HepG2 (cell line): ENCODE measurements around the gene NME9. TPM values are rescaled to one million over a fixed set of nuclear protein-coding genes. Genes with fewer than 3 reads are reported as not detected.

ENCODE experiments used
- CREB1 ChIP-seq, 2 experiments: fragments of 450-650 bp in 1 of 2; IDR thresholded peaks; 2 replicates each; pipeline ENCODE4 v1.6.1; 2016 to 2017; ENCODE audit warnings: control low read depth in 1 of 2, mild to moderate bottlenecking in 1 of 2, missing compliant biosample characterization in 1 of 2, missing genetic modification characterization in 1 of 2
- HDAC2 ChIP-seq: sonication (generic); formaldehyde crosslinking; IDR thresholded peaks from 2 replicates; pipeline ENCODE4 v1.4.0; 2020; ENCODE audit warnings: missing genetic modification reagents
- KMT2A ChIP-seq: sonication (generic); formaldehyde crosslinking; IDR thresholded peaks from 2 replicates; pipeline ENCODE4 v1.4.0; 2020; ENCODE audit warnings: missing genetic modification reagents
- MAF1 ChIP-seq: sonication (generic); formaldehyde crosslinking; IDR thresholded peaks from 2 replicates; pipeline ENCODE4 v1.5.0; 2020; ENCODE audit warnings: missing genetic modification reagents, borderline replicate concordance
- NFIC ChIP-seq: IDR thresholded peaks from 2 replicates; pipeline ENCODE4 v1.6.1; 2012; ENCODE audit warnings: mild to moderate bottlenecking, low read length, inconsistent platforms
- NFKB2 ChIP-seq: sonication (generic); formaldehyde crosslinking; IDR thresholded peaks from 2 replicates; pipeline ENCODE4 v1.4.0; 2020; ENCODE audit warnings: missing genetic modification reagents, borderline replicate concordance
- NONO ChIP-seq, 2 experiments: fragments of 450-650 bp in 1 of 2; sonication (generic) in 1 of 2; formaldehyde crosslinking in 1 of 2; IDR thresholded peaks in 1 of 2; conservative IDR thresholded peaks in 1 of 2; 2 replicates each; pipeline versions ENCODE4 v1.6.1 to v1.8.0; 2017 to 2022; ENCODE audit warnings: mild to moderate bottlenecking in 1 of 2, missing genetic modification reagents in 1 of 2, moderate library complexity in 1 of 2
- RAD21 ChIP-seq: fragments of 450-650 bp; formaldehyde crosslinking; IDR thresholded peaks from 2 replicates; pipeline ENCODE4 v1.5.0; 2020; ENCODE audit warnings: mild to moderate bottlenecking
- SP1 ChIP-seq, 2 experiments: fragments of 450-650 bp in 1 of 2; sonication (generic) in 1 of 2; formaldehyde crosslinking in 1 of 2; IDR thresholded peaks; 2 replicates each; pipeline versions ENCODE4 v1.4.0 to v1.6.1; 2016 to 2020; ENCODE audit warnings: missing genetic modification reagents in 1 of 2
- SRF ChIP-seq: IDR thresholded peaks from 2 replicates; pipeline ENCODE4 v1.6.1; 2011; ENCODE audit warnings: mild to moderate bottlenecking, low read depth, low read length, moderate library complexity
- ZFP1 ChIP-seq: IDR thresholded peaks from 2 replicates; pipeline ENCODE4 v1.6.1; 2016
- ZFP36L1 ChIP-seq: sonication (generic); formaldehyde crosslinking; IDR thresholded peaks from 2 replicates; pipeline ENCODE4 v1.8.0; 2022; ENCODE audit warnings: mild to moderate bottlenecking, missing genetic modification reagents, moderate library complexity
- ZNF326 ChIP-seq: sonication (generic); formaldehyde crosslinking; IDR thresholded peaks from 2 replicates; pipeline ENCODE4 v1.4.0; 2020; ENCODE audit warnings: missing genetic modification reagents, borderline replicate concordance
- ZNF329 ChIP-seq: sonication (generic); formaldehyde crosslinking; IDR thresholded peaks from 2 replicates; pipeline ENCODE4 v1.9.0; 2021; ENCODE audit warnings: low read depth, mild to moderate bottlenecking, missing genetic modification reagents
- ZNF678 ChIP-seq: sonication (generic); formaldehyde crosslinking; IDR thresholded peaks from 2 replicates; pipeline ENCODE4 v1.4.0; 2020; ENCODE audit warnings: mild to moderate bottlenecking, missing genetic modification reagents
- ZNF790 ChIP-seq: sonication (generic); formaldehyde crosslinking; IDR thresholded peaks from 2 replicates; pipeline ENCODE4 v1.8.0; 2022; ENCODE audit warnings: missing genetic modification reagents, mild to moderate bottlenecking, borderline replicate concordance
- ZSCAN20 ChIP-seq: sonication (generic); formaldehyde crosslinking; IDR thresholded peaks from 2 replicates; pipeline ENCODE4 v1.4.0; 2020; ENCODE audit warnings: missing genetic modification reagents, mild to moderate bottlenecking, borderline replicate concordance
- polyA plus RNA-seq, 8 experiments: library from polyadenylated mRNA; depleted of rRNA in 3 of 8; stranded (reverse) in 7 of 8; unstranded in 1 of 8; fragments of >200 nt; fragmentation: Illumina TruSeq in 4 of 8; extraction: Trizol in 4 of 8; gene quantifications; 2 replicates each; pipeline versions ENCODE4 v1.2.1 to v1.2.3, GENCODE V29; 2011 to 2016; ENCODE audit warnings: low read depth in 4 of 8, missing spikeins in 1 of 8, mixed read lengths in 1 of 8; ENCODE audit not compliant: insufficient read depth in 1 of 8
- total RNA-seq, 5 experiments: library from RNA; depleted of rRNA; stranded (reverse); fragments of >200 nt; fragmentation: Illumina TruSeq; extraction: Trizol; gene quantifications; 2 replicates each; pipeline ENCODE4 v1.2.3, GENCODE V29; 2016; ENCODE audit warnings: low read depth in 1 of 5
- TF ChIP-seq, protein P1 (sequence below): sonication (generic); formaldehyde crosslinking; IDR thresholded peaks from 2 replicates; pipeline ENCODE4 v1.5.0; 2020; ENCODE audit warnings: mild to moderate bottlenecking, missing genetic modification reagents, borderline replicate concordance
- TF ChIP-seq, protein P2 (sequence below): sonication (generic); formaldehyde crosslinking; IDR thresholded peaks from 2 replicates; pipeline ENCODE4 v1.5.1; 2020; ENCODE audit warnings: missing genetic modification reagents, mild to moderate bottlenecking, borderline replicate concordance

NME9 gene
- total and polyA plus RNA-seq, 2 of the 13 experiments (the other 11 are each of a cell fraction or from before 2014, with no cell fraction given) = not detected

DNA sequence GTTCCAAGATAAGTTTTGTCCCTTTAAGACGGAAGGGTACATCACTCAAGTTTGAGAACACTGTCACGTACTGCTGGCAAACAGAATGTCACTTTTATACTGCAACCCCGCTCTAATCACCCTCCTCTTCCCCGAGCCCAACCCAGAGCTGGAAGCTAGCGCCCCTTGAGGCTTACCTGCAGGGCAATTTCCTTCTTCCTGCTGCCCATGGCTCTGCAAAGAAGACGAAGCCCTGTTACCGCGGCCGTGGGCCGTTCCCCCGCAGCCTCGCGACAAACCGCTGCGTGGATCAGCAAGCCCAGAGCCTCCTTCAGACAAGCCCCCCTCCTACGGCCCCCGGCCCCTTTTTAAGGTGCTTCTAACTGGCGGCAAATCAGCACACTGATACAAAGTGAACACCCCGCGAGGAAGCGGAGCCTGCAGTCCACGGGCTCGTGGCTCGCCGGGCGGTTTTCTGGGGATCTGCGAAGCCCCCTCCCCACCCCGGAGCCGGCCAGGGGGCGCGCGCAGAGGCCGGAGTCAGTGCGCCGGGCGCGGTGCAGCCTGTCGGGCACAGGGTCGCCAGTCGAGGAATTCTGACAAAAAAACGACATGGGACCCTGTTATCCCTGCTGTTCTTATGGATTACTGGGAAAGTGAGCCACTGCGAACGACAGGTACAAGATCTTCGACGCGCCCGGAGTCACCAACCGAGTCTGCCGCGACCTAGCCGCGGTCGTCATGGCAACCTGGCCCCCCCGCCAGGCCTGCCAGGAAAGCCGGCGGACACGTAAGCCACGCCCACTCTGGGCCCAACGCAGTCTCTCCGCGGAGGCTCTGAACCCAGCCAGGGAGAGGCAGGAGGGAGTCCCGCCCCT, at the start of gene NME9 (continued):
- TF ChIP-seq ZNF678 (peak; percentile 68; the same call in 1 of the 2 replicates), ZFP1 (CRISPR knock-in tag) (no peak), RAD21 (0 out of 2 replicates have a peak, but pooled peaks have one; percentile 17), ZNF790 (CRISPR knock-in tag) (0 out of 2 replicates have a peak, but pooled peaks have one; percentile 57), ZNF326 (no peak), MAF1 (CRISPR knock-in tag) (no peak), SRF (no peak), ZFP36L1 (peak; percentile 60; the same call in 1 of the 2 replicates), ZSCAN20 (CRISPR knock-in tag) (no peak), KMT2A (CRISPR knock-in tag) (peak; percentile 20; the same call in 1 of the 2 replicates), CREB1 (IDR thresholded peaks at IDR 0.05) (0 out of 2 replicates have a peak, but pooled peaks have one; percentile 11), CREB1 (CRISPR knock-in tag; IDR thresholded peaks at IDR 0.05) (no peak), HDAC2 (peak; percentile 12; the same call in 1 of the 2 replicates), NFKB2 (peak; percentile 61; the same call in 1 of the 2 replicates), SP1 (IDR thresholded peaks at IDR 0.05) (no peak), SP1 (CRISPR knock-in tag; IDR thresholded peaks at IDR 0.05) (peak; percentile 78; the same call in 1 of the 2 replicates), NFIC (no peak), NONO (IDR thresholded peaks at IDR 0.05) (no peak), NONO (CRISPR knock-in tag; conservative IDR thresholded peaks at IDR 0.05) (no peak), ZNF329 (CRISPR knock-in tag) (no peak)
- TF ChIP-seq, protein P1, sequence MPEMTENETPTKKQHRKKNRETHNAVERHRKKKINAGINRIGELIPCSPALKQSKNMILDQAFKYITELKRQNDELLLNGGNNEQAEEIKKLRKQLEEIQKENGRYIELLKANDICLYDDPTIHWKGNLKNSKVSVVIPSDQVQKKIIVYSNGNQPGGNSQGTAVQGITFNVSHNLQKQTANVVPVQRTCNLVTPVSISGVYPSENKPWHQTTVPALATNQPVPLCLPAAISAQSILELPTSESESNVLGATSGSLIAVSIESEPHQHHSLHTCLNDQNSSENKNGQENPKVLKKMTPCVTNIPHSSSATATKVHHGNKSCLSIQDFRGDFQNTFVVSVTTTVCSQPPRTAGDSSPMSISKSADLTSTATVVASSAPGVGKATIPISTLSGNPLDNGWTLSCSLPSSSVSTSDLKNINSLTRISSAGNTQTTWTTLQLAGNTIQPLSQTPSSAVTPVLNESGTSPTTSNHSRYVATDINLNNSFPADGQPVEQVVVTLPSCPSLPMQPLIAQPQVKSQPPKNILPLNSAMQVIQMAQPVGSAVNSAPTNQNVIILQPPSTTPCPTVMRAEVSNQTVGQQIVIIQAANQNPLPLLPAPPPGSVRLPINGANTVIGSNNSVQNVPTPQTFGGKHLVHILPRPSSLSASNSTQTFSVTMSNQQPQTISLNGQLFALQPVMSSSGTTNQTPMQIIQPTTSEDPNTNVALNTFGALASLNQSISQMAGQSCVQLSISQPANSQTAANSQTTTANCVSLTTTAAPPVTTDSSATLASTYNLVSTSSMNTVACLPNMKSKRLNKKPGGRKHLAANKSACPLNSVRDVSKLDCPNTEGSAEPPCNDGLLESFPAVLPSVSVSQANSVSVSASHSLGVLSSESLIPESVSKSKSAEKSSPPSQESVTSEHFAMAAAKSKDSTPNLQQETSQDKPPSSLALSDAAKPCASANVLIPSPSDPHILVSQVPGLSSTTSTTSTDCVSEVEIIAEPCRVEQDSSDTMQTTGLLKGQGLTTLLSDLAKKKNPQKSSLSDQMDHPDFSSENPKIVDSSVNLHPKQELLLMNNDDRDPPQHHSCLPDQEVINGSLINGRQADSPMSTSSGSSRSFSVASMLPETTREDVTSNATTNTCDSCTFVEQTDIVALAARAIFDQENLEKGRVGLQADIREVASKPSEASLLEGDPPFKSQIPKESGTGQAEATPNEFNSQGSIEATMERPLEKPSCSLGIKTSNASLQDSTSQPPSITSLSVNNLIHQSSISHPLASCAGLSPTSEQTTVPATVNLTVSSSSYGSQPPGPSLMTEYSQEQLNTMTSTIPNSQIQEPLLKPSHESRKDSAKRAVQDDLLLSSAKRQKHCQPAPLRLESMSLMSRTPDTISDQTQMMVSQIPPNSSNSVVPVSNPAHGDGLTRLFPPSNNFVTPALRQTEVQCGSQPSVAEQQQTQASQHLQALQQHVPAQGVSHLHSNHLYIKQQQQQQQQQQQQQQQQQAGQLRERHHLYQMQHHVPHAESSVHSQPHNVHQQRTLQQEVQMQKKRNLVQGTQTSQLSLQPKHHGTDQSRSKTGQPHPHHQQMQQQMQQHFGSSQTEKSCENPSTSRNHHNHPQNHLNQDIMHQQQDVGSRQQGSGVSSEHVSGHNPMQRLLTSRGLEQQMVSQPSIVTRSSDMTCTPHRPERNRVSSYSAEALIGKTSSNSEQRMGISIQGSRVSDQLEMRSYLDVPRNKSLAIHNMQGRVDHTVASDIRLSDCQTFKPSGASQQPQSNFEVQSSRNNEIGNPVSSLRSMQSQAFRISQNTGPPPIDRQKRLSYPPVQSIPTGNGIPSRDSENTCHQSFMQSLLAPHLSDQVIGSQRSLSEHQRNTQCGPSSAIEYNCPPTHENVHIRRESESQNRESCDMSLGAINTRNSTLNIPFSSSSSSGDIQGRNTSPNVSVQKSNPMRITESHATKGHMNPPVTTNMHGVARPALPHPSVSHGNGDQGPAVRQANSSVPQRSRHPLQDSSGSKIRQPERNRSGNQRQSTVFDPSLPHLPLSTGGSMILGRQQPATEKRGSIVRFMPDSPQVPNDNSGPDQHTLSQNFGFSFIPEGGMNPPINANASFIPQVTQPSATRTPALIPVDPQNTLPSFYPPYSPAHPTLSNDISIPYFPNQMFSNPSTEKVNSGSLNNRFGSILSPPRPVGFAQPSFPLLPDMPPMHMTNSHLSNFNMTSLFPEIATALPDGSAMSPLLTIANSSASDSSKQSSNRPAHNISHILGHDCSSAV (CRISPR knock-in tag) = no peak
- TF ChIP-seq, protein P2, sequence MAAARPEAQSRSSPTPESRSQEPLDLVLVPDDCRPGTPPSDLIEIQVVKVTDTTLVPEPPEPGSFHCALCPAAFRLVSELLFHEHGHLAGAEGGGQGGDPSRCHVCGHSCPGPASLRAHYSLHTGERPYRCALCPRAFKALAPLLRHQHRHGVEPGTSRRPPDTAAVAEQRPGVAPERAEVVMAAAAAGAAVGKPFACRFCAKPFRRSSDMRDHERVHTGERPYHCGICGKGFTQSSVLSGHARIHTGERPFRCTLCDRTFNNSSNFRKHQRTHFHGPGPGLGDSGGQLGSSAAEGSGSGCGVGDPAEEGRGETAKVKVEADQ (CRISPR knock-in tag) = no peak
